ENCODE measurements around the gene PRXL2A.
"Not testable (repeated sequence)": the region's sequence is repeated elsewhere in the genome, so short reads cannot be mapped to it uniquely, and the experiment has no call there.

PRXL2A gene

GRCh38 chr10:80472234-80473095 lies 64.1 kb downstream of the PRXL2A start:
- H3K36me3 ChIP-seq (ENCODE audit: insufficient read depth, low read length), result peaks cover 38% of the 10 kb centered on the region
- peaks cover 8% of the 10 kb centered on the region for H3K9me3 ChIP-seq (ENCODE audit: low read length)
- H3K4me1 ChIP-seq (ENCODE audit: insufficient read depth, low read length), result peaks cover 23% of the 10 kb centered on the region
- no peaks in the 10 kb centered on the region for H3K27me3 ChIP-seq (ENCODE audit: insufficient read depth, low read length)
- no peak overlapping the region for H3K4me3 ChIP-seq (ENCODE audit: low read length)
- H2AFZ ChIP-seq (ENCODE audit: low read depth, low read length), result no peak overlapping the region

DNA sequence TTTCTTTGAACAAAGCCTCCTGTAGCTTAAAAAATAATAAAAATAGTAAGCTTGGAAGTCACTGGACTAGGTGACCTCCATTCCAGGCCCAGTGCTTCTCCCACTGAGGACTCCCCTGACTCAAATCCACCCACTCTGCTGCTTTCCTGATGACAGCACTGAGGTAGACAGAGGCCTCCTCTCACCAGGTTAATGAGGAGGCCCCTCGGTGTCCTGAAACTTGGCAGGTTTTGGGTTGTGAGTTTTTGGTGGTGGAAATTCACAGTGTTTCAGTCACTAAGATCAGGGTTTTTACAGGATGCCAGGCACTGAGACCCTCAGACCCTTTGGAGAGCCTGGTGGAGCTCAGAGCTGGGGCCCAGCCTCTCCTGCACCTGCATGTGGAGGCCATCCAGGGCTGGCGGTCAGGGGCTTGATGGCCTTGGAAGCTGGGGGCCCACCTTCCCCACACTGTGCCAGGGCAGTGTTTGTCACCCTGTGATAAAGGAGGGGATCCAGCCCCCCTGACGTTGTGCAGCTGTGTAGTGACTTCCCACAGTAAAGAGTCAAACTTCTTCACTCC lies 64.8 kb downstream of the PRXL2A start:
- Histone ChIP-seq H3K9me3 (ENCODE audit: low read length) (peaks cover 9% of the 10 kb centered on the region), H3K27me3 (ENCODE audit: insufficient read depth, low read length) (no peaks in the 10 kb centered on the region), H3K4me3 (ENCODE audit: low read length) (no peak overlapping the region), H3K4me1 (ENCODE audit: insufficient read depth, low read length) (peaks cover 15% of the 10 kb centered on the region), H2AFZ (ENCODE audit: low read depth, low read length) (no peak overlapping the region), H3K36me3 (ENCODE audit: insufficient read depth, low read length) (peaks cover 39% of the 10 kb centered on the region)

GRCh38 chr10:80473692-80474596 lies 65.6 kb downstream of the PRXL2A start:
- Histone ChIP-seq H3K36me3 (ENCODE audit: insufficient read depth, low read length) (peaks cover 41% of the 10 kb centered on the region), H3K4me1 (ENCODE audit: insufficient read depth, low read length) (peaks cover 8% of the 10 kb centered on the region), H2AFZ (ENCODE audit: low read depth, low read length) (no peak overlapping the region), H3K9me3 (ENCODE audit: low read length) (peaks cover 11% of the 10 kb centered on the region), H3K27me3 (ENCODE audit: insufficient read depth, low read length) (no peaks in the 10 kb centered on the region), H3K4me3 (ENCODE audit: low read length) (no peak overlapping the region)

- Histone ChIP-seq H3K4me1 (ENCODE audit: insufficient read depth, low read length) (peaks cover 2% of the 10 kb centered on the region), H2AFZ (ENCODE audit: low read depth, low read length) (no peak overlapping the region), H3K9me3 (ENCODE audit: low read length) (peaks cover 11% of the 10 kb centered on the region), H3K36me3 (ENCODE audit: insufficient read depth, low read length) (peaks cover 37% of the 10 kb centered on the region), H3K27me3 (ENCODE audit: insufficient read depth, low read length) (no peaks in the 10 kb centered on the region), H3K4me3 (ENCODE audit: low read length) (no peak overlapping the region)
These were observed 66.2 kb downstream of the PRXL2A start for GRCh38 chr10:80474597-80474910.

DNA sequence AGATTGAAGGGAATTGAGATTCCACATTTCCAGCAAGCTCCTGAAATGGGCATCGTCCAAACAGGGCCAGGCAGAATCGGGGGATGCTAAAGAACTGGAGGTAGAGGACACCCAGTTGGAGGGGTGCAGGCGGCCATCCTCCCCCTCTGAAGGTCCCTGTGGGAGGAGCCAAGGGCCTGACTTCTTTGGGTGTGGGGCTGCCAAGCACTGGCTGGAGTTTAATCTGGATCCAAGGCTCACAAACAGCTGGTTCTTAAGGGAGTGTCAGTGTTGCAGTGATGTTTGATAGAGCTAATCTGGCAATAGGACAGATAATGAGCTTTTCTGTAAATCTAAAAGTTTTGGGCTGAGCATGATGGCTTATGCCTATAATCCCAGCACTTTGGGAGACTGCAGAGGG lies 66.6 kb downstream of the PRXL2A start:
- H2AFZ ChIP-seq (ENCODE audit: low read depth, low read length), result no peak overlapping the region
- H3K4me1 ChIP-seq (ENCODE audit: insufficient read depth, low read length), result no peaks in the 10 kb centered on the region
- peaks cover 11% of the 10 kb centered on the region for H3K9me3 ChIP-seq (ENCODE audit: low read length)
- peaks cover 37% of the 10 kb centered on the region for H3K36me3 ChIP-seq (ENCODE audit: insufficient read depth, low read length)
- H3K4me3 ChIP-seq (ENCODE audit: low read length), result no peak overlapping the region
- H3K27me3 ChIP-seq (ENCODE audit: insufficient read depth, low read length), result no peaks in the 10 kb centered on the region

DNA sequence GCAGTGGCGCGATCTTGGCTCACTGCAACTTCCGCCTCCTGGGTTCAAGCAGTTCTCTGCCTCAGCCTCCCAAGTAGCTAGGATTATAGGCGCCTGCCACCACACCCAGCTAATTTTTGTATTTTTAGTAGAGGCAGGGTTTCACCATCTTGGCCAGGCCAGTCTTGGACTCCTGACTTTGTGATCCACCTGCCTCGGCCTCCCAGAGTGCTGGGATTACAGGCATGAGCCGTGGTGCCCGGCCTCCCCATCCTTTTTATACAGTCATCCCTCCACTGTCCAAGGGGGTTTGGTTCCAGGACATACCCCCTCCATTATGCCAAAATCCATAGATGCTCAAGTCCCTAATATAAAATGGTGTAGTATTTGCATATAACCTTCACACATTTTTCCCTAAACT lies 67.3 kb downstream of the PRXL2A start:
- H3K27me3 ChIP-seq (ENCODE audit: insufficient read depth, low read length); H3K4me1 ChIP-seq (ENCODE audit: insufficient read depth, low read length); H2AFZ ChIP-seq (ENCODE audit: low read depth, low read length); H3K4me3 ChIP-seq (ENCODE audit: low read length): not testable (repeated sequence)
- Histone ChIP-seq H3K36me3 (ENCODE audit: insufficient read depth, low read length) (peaks cover 34% of the 10 kb centered on the region), H3K9me3 (ENCODE audit: low read length) (peaks cover 11% of the 10 kb centered on the region)

DNA sequence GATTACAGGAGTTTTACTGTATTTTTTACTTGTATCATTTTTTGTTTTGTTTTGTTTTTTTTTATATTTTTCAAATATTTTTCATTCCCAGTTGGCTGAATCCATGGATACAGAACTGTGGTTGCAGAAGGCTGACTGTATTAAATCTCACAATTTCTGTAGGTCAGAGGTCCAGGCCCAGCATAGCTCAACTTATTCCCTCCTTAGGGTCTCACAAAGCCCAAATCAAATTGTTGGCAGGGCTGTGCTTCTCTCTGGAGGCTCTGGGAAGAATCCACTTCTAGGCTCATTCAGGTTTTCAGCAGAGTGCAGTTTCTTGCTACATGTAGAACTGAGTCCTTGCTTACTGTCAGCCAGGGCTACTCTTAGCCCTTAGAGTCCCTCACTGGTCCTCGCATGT lies 68.3 kb downstream of the PRXL2A start:
- H3K27me3 ChIP-seq (ENCODE audit: insufficient read depth, low read length), result no peaks in the 10 kb centered on the region
- no peak overlapping the region for H2AFZ ChIP-seq (ENCODE audit: low read depth, low read length)
- H3K36me3 ChIP-seq (ENCODE audit: insufficient read depth, low read length), result peaks cover 29% of the 10 kb centered on the region
- H3K4me3 ChIP-seq (ENCODE audit: low read length), result no peak overlapping the region
- H3K4me1 ChIP-seq (ENCODE audit: insufficient read depth, low read length), result no peaks in the 10 kb centered on the region
- peaks cover 11% of the 10 kb centered on the region for H3K9me3 ChIP-seq (ENCODE audit: low read length)

DNA sequence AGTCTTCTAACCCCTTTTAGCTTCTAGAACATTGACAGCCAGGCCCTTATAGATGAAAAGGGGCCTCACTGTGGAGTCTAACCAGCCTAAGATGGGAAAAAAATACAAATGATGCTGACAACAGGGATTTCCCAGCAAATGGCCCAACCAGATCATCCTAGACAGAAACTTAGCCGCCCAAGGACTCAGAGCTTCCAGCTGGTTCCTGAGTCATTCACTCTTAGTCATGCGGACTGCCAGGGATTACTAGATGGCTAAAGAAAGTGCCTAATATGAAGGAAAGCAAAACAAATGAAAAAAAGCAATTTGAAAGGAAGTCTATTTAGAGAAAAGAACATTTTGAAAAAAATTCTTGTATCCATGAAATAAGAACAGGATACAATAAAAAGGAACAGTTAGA lies 69.5 kb downstream of the PRXL2A start:
- no peaks in the 10 kb centered on the region for H3K27me3 ChIP-seq (ENCODE audit: insufficient read depth, low read length)
- peaks cover 11% of the 10 kb centered on the region for H3K9me3 ChIP-seq (ENCODE audit: low read length)
- H3K4me1 ChIP-seq (ENCODE audit: insufficient read depth, low read length), result no peaks in the 10 kb centered on the region
- H2AFZ ChIP-seq (ENCODE audit: low read depth, low read length), result no peak overlapping the region
- H3K4me3 ChIP-seq (ENCODE audit: low read length), result no peak overlapping the region
- H3K36me3 ChIP-seq (ENCODE audit: insufficient read depth, low read length), result peaks cover 25% of the 10 kb centered on the region

DNA sequence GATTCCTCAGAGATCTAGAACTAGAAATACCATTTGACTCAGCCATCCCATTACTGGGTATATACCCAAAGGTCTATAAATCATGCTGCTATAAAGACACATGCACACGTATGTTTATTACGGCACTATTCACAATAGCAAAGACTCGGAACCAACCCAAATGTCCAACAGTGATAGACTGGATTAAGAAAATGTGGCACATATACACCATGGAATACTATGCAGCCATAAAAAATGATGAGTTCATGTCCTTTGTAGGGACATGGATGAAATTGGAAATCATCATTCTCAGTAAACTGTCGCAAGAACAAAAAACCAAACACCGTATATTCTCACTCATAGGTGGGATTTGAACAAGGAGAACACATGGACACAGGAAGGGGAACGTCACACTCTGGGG lies 72.0 kb downstream of the PRXL2A start:
- H3K36me3 ChIP-seq (ENCODE audit: insufficient read depth, low read length), result peaks cover 14% of the 10 kb centered on the region
- H3K4me3 ChIP-seq (ENCODE audit: low read length); H3K4me1 ChIP-seq (ENCODE audit: insufficient read depth, low read length); H3K9me3 ChIP-seq (ENCODE audit: low read length); H3K27me3 ChIP-seq (ENCODE audit: insufficient read depth, low read length); H2AFZ ChIP-seq (ENCODE audit: low read depth, low read length): not testable (repeated sequence)

GRCh38 chr10:80480852-80481251 lies 72.5 kb downstream of the PRXL2A start:
- Histone ChIP-seq H3K4me1 (ENCODE audit: insufficient read depth, low read length) (peaks cover 4% of the 10 kb centered on the region), H3K9me3 (ENCODE audit: low read length) (peaks cover 9% of the 10 kb centered on the region), H3K27me3 (ENCODE audit: insufficient read depth, low read length) (no peaks in the 10 kb centered on the region), H3K36me3 (ENCODE audit: insufficient read depth, low read length) (peaks cover 14% of the 10 kb centered on the region), H2AFZ (ENCODE audit: low read depth, low read length) (no peak overlapping the region), H3K4me3 (ENCODE audit: low read length) (no peak overlapping the region)

DNA sequence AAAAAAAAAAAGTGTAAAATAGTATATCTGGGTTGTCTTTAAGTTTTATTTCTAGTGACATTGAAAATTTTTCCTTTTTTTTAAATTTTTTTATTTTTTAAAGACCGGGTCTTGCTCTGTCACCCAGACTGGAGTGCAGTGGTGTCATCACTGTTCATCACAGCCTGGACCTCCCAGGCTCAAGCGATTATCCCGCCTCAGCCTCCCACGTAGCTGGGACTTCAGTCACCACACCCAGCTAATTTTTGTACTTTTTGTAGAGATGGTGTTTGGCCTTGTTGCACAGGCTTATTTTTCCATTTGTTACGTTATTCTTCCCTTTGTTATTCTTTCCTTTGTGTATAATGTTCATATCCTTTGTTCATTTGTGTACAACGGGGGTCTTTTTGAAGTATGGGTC lies 75.9 kb downstream of the PRXL2A start:
- H3K4me1 ChIP-seq (ENCODE audit: insufficient read depth, low read length), result peaks cover 9% of the 10 kb centered on the region
- H3K4me3 ChIP-seq (ENCODE audit: low read length), result no peak overlapping the region
- H2AFZ ChIP-seq (ENCODE audit: low read depth, low read length), result no peak overlapping the region
- no peaks in the 10 kb centered on the region for H3K27me3 ChIP-seq (ENCODE audit: insufficient read depth, low read length)
- H3K36me3 ChIP-seq (ENCODE audit: insufficient read depth, low read length), result peaks cover 8% of the 10 kb centered on the region
- no peaks in the 10 kb centered on the region for H3K9me3 ChIP-seq (ENCODE audit: low read length)

GRCh38 chr10:80484676-80485075 lies 76.3 kb downstream of the PRXL2A start:
- Histone ChIP-seq H3K9me3 (ENCODE audit: low read length) (no peaks in the 10 kb centered on the region), H3K27me3 (ENCODE audit: insufficient read depth, low read length) (no peaks in the 10 kb centered on the region), H2AFZ (ENCODE audit: low read depth, low read length) (no peak overlapping the region), H3K36me3 (ENCODE audit: insufficient read depth, low read length) (peaks cover 13% of the 10 kb centered on the region), H3K4me3 (ENCODE audit: low read length) (no peak overlapping the region), H3K4me1 (ENCODE audit: insufficient read depth, low read length) (peaks cover 9% of the 10 kb centered on the region)
